NCI-H226 (cell line): ENCODE results near the gene MLKL.
"Not testable (repeated sequence)": the region's sequence is repeated elsewhere in the genome, so short reads cannot be mapped to it uniquely, and the experiment has no call there.

ENCODE experiments used
- DNase-seq: peaks from one replicate; pipeline ENCODE4 v3.0.0-alpha.2; 2015

Gene MLKL

GRCh38 chr16:74695450-74696422 is 4.9 kb downstream of the MLKL start:
- peak; percentile 92 for DNase-seq

- no peak for DNase-seq
Observed at GRCh38 chr16:74691093-74691855, 9.4 kb downstream of the MLKL start.

- no peak for DNase-seq
Observed at GRCh38 chr16:74682556-74682955, 18.1 kb downstream of the MLKL start.

- DNase-seq, result no peak
Observed at GRCh38 chr16:74680681-74681080, 20.0 kb downstream of the MLKL start.

GRCh38 chr16:74679983-74680382 is 20.7 kb downstream of the MLKL start:
- DNase-seq, result no peak

GRCh38 chr16:74677868-74678267 is 22.8 kb downstream of the MLKL start:
- DNase-seq, result no peak

GRCh38 chr16:74673876-74674275 is 26.8 kb downstream of the MLKL start:
- DNase-seq, result no peak

GRCh38 chr16:74668877-74669276 is 31.8 kb downstream of the MLKL start:
- not testable (repeated sequence) for DNase-seq

GRCh38 chr16:74667255-74667700 is 33.4 kb downstream of the MLKL start:
- no peak for DNase-seq

- DNase-seq, result peak; percentile 98
Observed at GRCh38 chr16:74666425-74667254, 34.0 kb downstream of the MLKL start, which contains the start of gene RFWD3. Gene RFWD3, minus strand, starts transcription at chr16:74666877. Its CDS starts 5,428 bp downstream, at chr16:74661449.

GRCh38 chr16:74666010-74666421 is 34.6 kb downstream of the MLKL start:
- DNase-seq, result no peak

GRCh38 chr16:74661064-74661463 is 39.6 kb downstream of the MLKL start:
- DNase-seq, result no peak

- no peak for DNase-seq
Observed at GRCh38 chr16:74660383-74660782, 40.3 kb downstream of the MLKL start.

GRCh38 chr16:74659041-74659440 is 41.6 kb downstream of the MLKL start:
- no peak for DNase-seq

GRCh38 chr16:74657870-74658642 is 42.6 kb downstream of the MLKL start:
- no peak for DNase-seq

- DNase-seq, result no peak
Observed at GRCh38 chr16:74654536-74655050, 46.1 kb downstream of the MLKL start.

GRCh38 chr16:74652883-74653282 is 47.8 kb downstream of the MLKL start:
- DNase-seq, result not testable (repeated sequence)

GRCh38 chr16:74652249-74652648 is 48.4 kb downstream of the MLKL start:
- DNase-seq, result no peak

- no peak for DNase-seq
Observed at GRCh38 chr16:74651841-74652240, 48.8 kb downstream of the MLKL start.

- DNase-seq, result no peak
Observed at GRCh38 chr16:74650966-74651567, 49.6 kb downstream of the MLKL start.

GRCh38 chr16:74649839-74650504 is 50.7 kb downstream of the MLKL start:
- DNase-seq, result no peak
